HG02943 (cell line): ENCODE results near the gene SLC28A1.
A peak's percentile ranks its signal among the peaks of the same experiment; 100 is the strongest.
"Not testable (repeated sequence)": the region's sequence is repeated elsewhere in the genome, so short reads cannot be mapped to it uniquely, and the experiment has no call there.

Experiments
- ATAC-seq: cut with Tn5 transposase; IDR thresholded peaks from one replicate; pipeline ENCODE4 v1.9.1; 2021; ENCODE audit warnings: mild to moderate bottlenecking, low read depth, moderate library complexity; ENCODE audit not compliant: unreplicated experiment

The SLC28A1 gene

DNA sequence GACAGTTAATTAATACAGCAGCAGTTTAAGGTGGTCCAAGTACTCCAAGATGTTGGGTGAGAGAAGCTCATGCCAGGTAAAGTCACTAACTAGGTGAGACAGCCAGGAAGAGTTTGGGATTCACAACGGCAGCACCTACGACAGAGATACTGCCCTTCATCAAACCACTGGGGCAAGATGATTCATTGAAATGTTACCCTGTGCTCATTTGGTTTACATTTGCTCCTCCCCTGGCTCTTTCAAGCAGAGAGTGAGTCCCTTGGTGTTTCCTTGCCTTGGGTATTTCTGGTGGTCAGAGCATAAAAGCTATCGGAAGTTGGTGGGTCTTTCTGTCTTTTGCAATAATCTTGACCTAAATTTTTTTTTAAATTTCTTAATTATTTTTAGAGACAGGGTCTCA is 77.2 kb downstream of the SLC28A1 start:
- no peak for ATAC-seq

DNA sequence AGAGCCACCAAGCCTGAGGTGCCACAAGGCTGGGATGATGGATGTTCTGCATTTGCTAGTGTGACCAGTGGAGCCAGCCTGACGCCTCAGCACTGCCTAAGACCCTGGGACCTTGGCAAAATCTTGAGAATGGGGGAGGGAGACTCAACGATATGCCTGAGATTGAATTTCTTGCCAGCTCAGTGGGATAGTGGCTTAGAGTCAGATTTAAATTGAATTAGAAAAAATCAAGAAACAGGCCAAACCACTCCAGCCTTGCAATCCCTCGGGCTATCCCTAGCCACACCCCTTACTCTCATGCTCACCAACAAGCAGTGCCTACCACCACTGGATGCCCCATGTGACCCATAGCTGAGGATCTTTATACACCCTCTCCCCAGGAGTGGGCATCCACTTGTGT is 78.5 kb downstream of the SLC28A1 start:
- no peak for ATAC-seq

GRCh38 chr15:84967380-84967779 is 82.9 kb downstream of the SLC28A1 start:
- ATAC-seq: no peak

GRCh38 chr15:84968301-84968700 is 83.8 kb downstream of the SLC28A1 start:
- ATAC-seq: no peak

DNA sequence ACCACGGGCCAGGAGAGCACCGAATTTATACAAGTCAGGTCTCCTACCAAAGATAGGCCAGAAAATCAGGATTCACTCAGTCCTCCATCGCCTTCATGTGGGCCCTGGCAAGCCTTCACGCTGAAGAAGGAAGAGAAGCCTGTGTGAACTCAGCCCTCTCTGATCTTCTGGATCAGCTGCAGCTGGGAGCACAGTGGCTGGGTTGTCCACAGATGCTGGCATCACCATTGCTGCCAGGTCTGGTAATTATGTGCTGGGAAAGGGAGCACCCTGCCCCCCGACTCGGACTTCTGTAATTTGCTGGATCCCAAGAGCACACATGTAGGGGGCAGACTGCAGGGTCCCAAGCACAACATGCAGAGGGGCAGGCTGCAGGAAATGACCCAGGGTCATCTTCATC is 84.8 kb downstream of the SLC28A1 start:
- no peak for ATAC-seq

GRCh38 chr15:84970843-84971242 is 86.4 kb downstream of the SLC28A1 start:
- ATAC-seq: no peak

DNA sequence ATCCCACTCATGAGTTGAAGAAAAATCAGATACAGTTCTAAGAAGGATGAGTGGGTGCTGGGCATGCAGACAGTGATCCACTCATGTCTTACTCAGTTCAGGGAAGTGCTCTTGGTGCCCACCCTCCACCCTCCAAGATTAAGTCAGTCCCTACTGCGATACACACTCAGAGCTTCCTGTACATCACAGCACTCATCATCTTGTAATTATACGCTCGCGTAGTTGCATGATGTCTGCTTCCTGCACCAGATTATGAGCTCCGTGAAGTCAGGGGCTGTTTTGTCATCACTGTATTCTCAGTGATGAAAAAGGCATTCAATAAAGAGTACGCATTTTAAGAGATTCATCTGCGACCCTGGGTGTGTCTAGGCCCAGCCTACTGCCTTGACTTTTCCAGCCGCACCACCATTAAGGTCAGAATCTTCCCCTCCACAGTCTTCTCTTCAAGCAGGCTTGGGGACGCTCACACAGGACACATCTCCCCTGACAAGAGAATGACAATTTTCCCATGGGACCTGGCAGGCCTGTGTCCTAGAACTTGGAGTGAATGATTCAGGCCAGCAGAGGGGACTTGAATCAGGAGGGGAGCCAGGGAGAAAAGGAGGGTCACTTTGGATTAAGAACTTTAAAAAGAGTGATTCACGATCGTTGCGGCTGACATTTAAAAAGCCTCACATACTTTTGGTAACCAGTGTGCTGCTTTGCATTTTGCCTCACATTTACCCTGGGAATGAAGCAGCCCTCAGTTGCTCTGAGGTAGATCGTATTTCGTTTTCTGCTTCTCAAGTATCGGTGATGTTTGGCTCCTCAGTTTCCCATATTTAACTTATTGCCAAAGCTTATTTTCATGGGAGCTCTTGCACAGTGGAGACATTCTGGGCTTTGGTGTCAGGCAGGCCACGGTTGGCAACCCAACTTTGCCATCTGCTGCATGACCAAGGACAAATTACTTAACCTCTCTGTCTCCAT is 89.3 kb downstream of the SLC28A1 start:
- no peak for ATAC-seq

GRCh38 chr15:84975871-84976351 is 91.4 kb downstream of the SLC28A1 start:
- ATAC-seq: no peak

- ATAC-seq: no peak
Observed at GRCh38 chr15:84976746-84977345, 92.4 kb downstream of the SLC28A1 start.

DNA sequence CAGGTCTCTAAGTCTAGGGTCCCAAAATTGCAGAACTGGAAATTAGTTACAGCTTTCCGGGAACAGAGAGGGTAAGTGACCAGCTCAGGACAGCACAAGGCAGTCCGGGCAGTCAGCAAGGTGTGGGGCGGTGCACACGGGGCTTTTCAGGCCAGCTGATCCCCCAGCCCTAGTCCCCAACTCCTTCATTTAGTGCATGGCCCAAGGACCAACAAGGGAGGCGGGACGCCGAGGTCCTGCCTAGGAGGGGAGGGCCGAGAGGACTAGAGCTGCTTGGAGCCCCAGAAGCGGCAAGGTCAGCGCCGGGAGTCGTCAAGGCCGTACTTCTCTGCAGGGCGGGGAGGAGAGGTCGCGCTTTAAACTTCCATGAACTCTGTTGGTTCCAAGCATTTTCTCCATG is 95.2 kb downstream of the SLC28A1 start:
- no peak for ATAC-seq

- ATAC-seq: peak; percentile 49
Observed at GRCh38 chr15:84980196-84981053, 96.0 kb downstream of the SLC28A1 start.

DNA sequence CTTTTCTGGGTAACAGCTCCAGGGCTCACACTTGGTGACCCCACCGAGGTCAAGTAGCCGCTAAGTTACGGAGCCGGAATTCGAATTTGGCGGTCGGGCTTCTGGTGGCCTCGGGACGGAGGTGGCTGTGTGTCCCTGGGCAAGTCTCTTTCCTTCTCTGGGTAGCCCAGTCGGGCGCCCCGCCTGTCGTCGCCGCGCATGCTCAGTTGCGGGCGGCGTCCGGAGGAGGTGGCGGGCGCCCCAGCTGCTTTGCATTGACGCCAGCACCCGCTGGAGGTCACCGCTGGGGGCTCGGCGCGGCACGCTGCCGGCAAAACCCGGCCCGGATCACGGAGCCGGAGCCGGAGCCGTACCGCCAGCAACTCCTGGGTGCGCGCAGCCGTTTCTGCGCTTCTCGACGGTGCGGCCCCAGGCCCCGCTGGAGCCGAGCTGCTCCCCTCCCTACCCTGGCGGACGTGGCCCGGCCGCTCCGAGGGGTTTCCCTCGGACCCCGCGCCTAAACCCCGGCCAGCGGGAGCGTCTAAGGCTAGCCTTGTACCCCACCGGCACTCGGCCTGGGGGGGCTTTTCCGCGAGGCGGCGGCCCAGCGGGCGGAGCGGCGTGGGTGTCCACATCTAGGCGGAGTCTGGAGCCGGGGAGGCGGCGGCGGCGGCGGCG is 96.7 kb downstream of the SLC28A1 start:
- peak; percentile 60 for ATAC-seq

DNA sequence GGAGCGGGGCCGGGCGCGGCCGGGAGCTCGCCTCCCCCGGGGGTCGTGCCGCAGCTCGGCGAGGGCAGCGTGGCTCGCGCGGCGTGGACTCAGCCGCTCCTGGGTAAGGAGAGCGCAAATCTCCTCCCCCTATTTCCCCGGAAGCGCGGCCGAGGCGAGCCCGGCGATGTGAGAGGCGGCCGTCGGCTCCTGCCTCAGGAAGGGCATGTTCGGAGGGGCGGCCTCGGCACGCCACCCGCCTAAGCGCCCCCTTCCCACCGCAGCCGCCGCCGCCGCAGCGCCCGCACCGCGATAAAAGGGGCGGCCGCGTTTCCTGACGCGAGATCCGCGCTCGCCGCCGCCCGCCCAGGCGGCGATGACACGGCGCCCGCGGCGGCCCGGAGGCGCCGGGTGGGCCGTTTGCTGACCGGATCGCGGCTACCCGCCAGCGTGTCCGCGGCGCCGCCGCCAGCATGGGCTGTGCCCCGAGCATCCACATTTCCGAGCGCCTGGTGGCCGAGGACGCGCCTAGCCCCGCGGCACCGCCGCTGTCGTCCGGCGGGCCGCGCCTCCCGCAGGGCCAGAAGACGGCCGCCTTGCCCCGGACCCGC is 97.3 kb downstream of the SLC28A1 start, which contains the start of gene PDE8A:
Gene PDE8A, plus strand, starts transcription at position 146 of the 590 bp plus-strand sequence. Its CDS starts 307 bp downstream, at position 453.
- peak; percentile 16 for ATAC-seq

GRCh38 chr15:84982301-84982920 is 97.9 kb downstream of the SLC28A1 start:
- ATAC-seq: no peak

GRCh38 chr15:84983294-84983693 is 98.8 kb downstream of the SLC28A1 start:
- ATAC-seq: no peak

DNA sequence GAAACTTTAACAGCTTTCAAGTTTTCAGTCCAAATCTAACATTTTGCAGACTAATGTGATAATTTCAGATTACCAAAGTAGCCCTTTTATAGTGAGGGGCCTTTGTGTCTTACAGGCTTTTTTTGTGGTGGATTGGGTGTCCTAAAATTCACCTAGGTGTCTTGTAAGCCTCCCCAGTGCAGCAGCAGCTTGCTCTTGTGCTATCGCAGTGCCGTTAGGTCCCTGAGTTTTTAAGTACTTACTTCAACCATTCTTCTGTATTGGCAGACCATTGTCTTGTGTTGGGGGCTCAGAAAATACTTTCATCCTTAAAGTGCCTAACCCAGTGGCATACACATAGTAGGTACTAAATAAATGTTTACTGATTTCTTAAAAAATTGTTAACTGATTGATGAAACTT is 99.2 kb downstream of the SLC28A1 start:
- ATAC-seq: no peak

DNA sequence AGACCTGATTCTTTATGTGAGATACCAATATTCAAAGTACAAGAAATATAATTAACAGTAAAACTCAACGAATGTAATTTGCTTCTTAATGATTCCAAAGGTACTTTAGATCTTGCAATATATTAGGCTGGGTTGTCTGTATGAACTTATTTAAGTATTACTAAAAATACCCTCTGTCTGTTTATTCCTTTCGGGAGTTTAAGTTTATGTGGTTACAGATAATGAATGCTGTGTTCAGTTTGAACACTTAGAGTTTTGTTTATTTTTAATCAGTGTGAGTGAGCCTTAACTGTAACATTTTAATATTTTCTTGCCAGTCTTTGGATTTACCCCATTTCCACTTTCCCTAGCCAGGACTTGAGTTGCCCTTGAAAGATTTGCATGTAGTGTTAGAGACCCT is 100.7 kb downstream of the SLC28A1 start:
- ATAC-seq: no peak

GRCh38 chr15:84987351-84987750 is 102.9 kb downstream of the SLC28A1 start:
- ATAC-seq: not testable (repeated sequence)

GRCh38 chr15:84987949-84988624 is 103.6 kb downstream of the SLC28A1 start:
- no peak for ATAC-seq
